GM23338 (cell line): ENCODE results near the gene ADAM8. TPM values are rescaled to one million over a fixed set of nuclear protein-coding genes. Genes with fewer than 3 reads are reported as not detected.
A peak's percentile ranks its signal among the peaks of the same experiment; 100 is the strongest.

Experiments
- ATAC-seq: fragments of 200-7000 bp; cut with Tn5 transposase; 3 replicates; pipeline ENCODE4 v1.9.1; 2020
- DNase-seq: peaks from one replicate; pipeline ENCODE4 v3.0.0-alpha.2; 2015; ENCODE audit warnings: low spot score
- H2AFZ ChIP-seq: fragments of 200-600 bp; sonication (generic); 2 replicates; pipeline ENCODE4 v1.8.0; 2016; ENCODE audit warnings: antibody characterized with exemption, mild to moderate bottlenecking, moderate library complexity
- H3F3A ChIP-seq: fragments of 200-600 bp; sonication (generic); replicated peaks from 2 replicates; pipeline ENCODE4 v1.8.0; 2017; ENCODE audit warnings: antibody characterized with exemption, mixed run types, low read depth
- H3K27ac ChIP-seq: fragments of 200-600 bp; sonication (generic); 2 replicates; pipeline ENCODE4 v1.6.1; 2016; ENCODE audit warnings: low read depth
- H3K27me3 ChIP-seq: fragments of 200-600 bp; sonication (generic); 2 replicates; pipeline ENCODE4 v1.8.0; 2016; ENCODE audit warnings: mild to moderate bottlenecking, mixed run types, moderate library complexity; ENCODE audit not compliant: insufficient read depth
- H3K36me3 ChIP-seq: fragments of 200-600 bp; sonication (generic); 2 replicates; pipeline ENCODE4 v1.8.0; 2016; ENCODE audit warnings: mild to moderate bottlenecking; ENCODE audit not compliant: insufficient read depth
- H3K4me1 ChIP-seq: fragments of 200-600 bp; sonication (generic); 2 replicates; pipeline ENCODE4 v1.8.0; 2016; ENCODE audit warnings: mild to moderate bottlenecking, moderate library complexity; ENCODE audit not compliant: insufficient read depth
- H3K4me2 ChIP-seq: fragments of 200-600 bp; sonication (generic); 2 replicates; pipeline ENCODE4 v1.7.1; 2017; ENCODE audit warnings: mixed run types
- H3K4me3 ChIP-seq: fragments of 200-600 bp; sonication (generic); 2 replicates; pipeline ENCODE4 v1.6.1; 2016; ENCODE audit warnings: mixed run types
- H3K79me2 ChIP-seq: fragments of 200-600 bp; sonication (generic); replicated peaks from 2 replicates; pipeline ENCODE4 v1.8.0; 2017; ENCODE audit warnings: mild to moderate bottlenecking; ENCODE audit not compliant: insufficient read depth
- H3K9me2 ChIP-seq: fragments of 200-600 bp; sonication (generic); 2 replicates; pipeline ENCODE4 v1.8.0; 2017; ENCODE audit not compliant: insufficient read depth
- H4K20me1 ChIP-seq: fragments of 200-600 bp; sonication (generic); replicated peaks from 2 replicates; pipeline ENCODE4 v1.8.0; 2017; ENCODE audit warnings: mild to moderate bottlenecking; ENCODE audit not compliant: insufficient read depth
- H3K27ac Mint-ChIP-seq: 2 replicates; pipeline ENCODE4 v1.8.0; 2020; ENCODE audit warnings: inconsistent platforms, mild to moderate bottlenecking, moderate library complexity, mixed read lengths
- H3K27me3 Mint-ChIP-seq: 3 replicates; pipeline ENCODE4 v1.8.0; 2022; ENCODE audit warnings: low read depth, mild to moderate bottlenecking, moderate library complexity, mixed read lengths, inconsistent platforms; ENCODE audit not compliant: insufficient read depth, poor library complexity
- H3K36me3 Mint-ChIP-seq: 3 replicates; pipeline ENCODE4 v1.8.0; 2021; ENCODE audit warnings: low read depth, mild to moderate bottlenecking, inconsistent platforms, moderate library complexity, mixed read lengths
- H3K4me1 Mint-ChIP-seq: 3 replicates; pipeline ENCODE4 v1.8.0; 2020; ENCODE audit warnings: mild to moderate bottlenecking, inconsistent platforms, mixed read lengths
- H3K4me3 Mint-ChIP-seq: 3 replicates; pipeline ENCODE4 v1.8.0; 2021; ENCODE audit warnings: moderate library complexity, mild to moderate bottlenecking, inconsistent platforms, mixed read lengths
- H3K9me3 Mint-ChIP-seq: 3 replicates; pipeline ENCODE4 v1.8.0; 2020; ENCODE audit warnings: moderate library complexity, mild to moderate bottlenecking, inconsistent platforms, mixed read lengths
- ETS1 ChIP-seq: IDR thresholded peaks from 2 replicates; pipeline ENCODE4 v1.6.1; 2016; ENCODE audit warnings: antibody characterized with exemption
- EZH2 ChIP-seq: fragments of 200-600 bp; sonication (generic); IDR thresholded peaks from one replicate; pipeline ENCODE4 v1.8.0; 2017; ENCODE audit warnings: antibody characterized with exemption, mild to moderate bottlenecking, low read depth; ENCODE audit not compliant: unreplicated experiment
- POLR2AphosphoS5 ChIP-seq: IDR thresholded peaks from 2 replicates; pipeline ENCODE4 v1.6.1; 2016; ENCODE audit warnings: antibody characterized with exemption, low read depth
- STAT1 ChIP-seq: IDR thresholded peaks from one replicate; pipeline ENCODE4 v1.6.1; 2016; ENCODE audit warnings: antibody characterized with exemption; ENCODE audit not compliant: unreplicated experiment
- ZNF114 ChIP-seq: fragments of 250-450 bp; sonication (Bioruptor Pico); IDR thresholded peaks from 2 replicates; pipeline ENCODE4 v1.5.0; 2020; ENCODE audit warnings: mild to moderate bottlenecking, moderate library complexity
- ZNF331 ChIP-seq: fragments of 250-450 bp; sonication (Bioruptor Pico); IDR thresholded peaks from 2 replicates; pipeline ENCODE4 v1.5.0; 2020; ENCODE audit warnings: low read depth, mild to moderate bottlenecking, moderate library complexity
- polyA plus RNA-seq: library from polyadenylated mRNA; unstranded; fragments of >200 nt; fragmentation: Nextera tagmentation; extraction: Ambion mirVana; gene quantifications from 2 replicates; pipeline ENCODE4 v1.2.1, GENCODE V29; 2016
- total RNA-seq: library from RNA; depleted of rRNA; stranded (reverse); fragments of >200 nt; shearing (Covaris generic); gene quantifications from 2 replicates; pipeline ENCODE4 v1.2.3, GENCODE V29; 2014

Gene ADAM8
- total and polyA plus RNA-seq, 2 experiments from 2014 or later: 1.9 to 5.5 TPM

GRCh38 chr10:133236401-133237240 is 40.0 kb downstream of the ADAM8 start:
- peak; percentile 60 for DNase-seq
- 0 out of 2 replicates have a peak, but pooled peaks cover 3% of the 10 kb centered on the region for H3K9me2 ChIP-seq
- peaks cover 4% of the 10 kb centered on the region; the same call in 1 of the 2 replicates for H3K79me2 ChIP-seq
- no peak overlapping the region for H2AFZ ChIP-seq
- peaks cover 10% of the 10 kb centered on the region for H3K36me3 Mint-ChIP-seq
- peaks cover 17% of the 10 kb centered on the region for H3K4me1 ChIP-seq
- peak overlapping the region; percentile 66 for H3K4me3 ChIP-seq
- peak overlapping the region; percentile 85 for H3K4me2 ChIP-seq
- H3K27ac ChIP-seq: no peak overlapping the region
- no peak overlapping the region for H3K27ac Mint-ChIP-seq
- peaks cover 4% of the 10 kb centered on the region; the same call in 2 of the 3 replicates for H3K9me3 Mint-ChIP-seq
- H3K4me1 Mint-ChIP-seq: peaks cover 20% of the 10 kb centered on the region
- peaks cover 12% of the 10 kb centered on the region; the same call in 1 of the 2 replicates for H3F3A ChIP-seq
- H3K27me3 ChIP-seq: peaks cover 58% of the 10 kb centered on the region
- H3K36me3 ChIP-seq: no peaks in the 10 kb centered on the region
- no peak for TF ChIP-seq STAT1
- 0 out of 2 replicates have a peak, but pooled peaks have one; percentile 10 for TF ChIP-seq POLR2AphosphoS5
- peak; percentile 46 for TF ChIP-seq EZH2
- peaks cover 62% of the 10 kb centered on the region for H3K27me3 Mint-ChIP-seq
- no peaks in the 10 kb centered on the region; the same call in 1 of the 2 replicates for H4K20me1 ChIP-seq
- ATAC-seq: peak; percentile 21
- peak overlapping the region; percentile 62; the same call in 1 of the 3 replicates for H3K4me3 Mint-ChIP-seq

GRCh38 chr10:133235932-133236331 is 40.7 kb downstream of the ADAM8 start:
- Mint-ChIP-seq H3K4me3 (peak overlapping the region; percentile 62), H3K27me3 (peaks cover 65% of the 10 kb centered on the region), H3K36me3 (peaks cover 12% of the 10 kb centered on the region), H3K4me1 (peaks cover 20% of the 10 kb centered on the region), H3K27ac (no peak overlapping the region), H3K9me3 (peaks cover 4% of the 10 kb centered on the region; the same call in 2 of the 3 replicates)
- Histone ChIP-seq H3K27me3 (peaks cover 64% of the 10 kb centered on the region), H3K36me3 (no peaks in the 10 kb centered on the region), H3K4me3 (peak overlapping the region; percentile 66), H2AFZ (no peak overlapping the region), H4K20me1 (no peaks in the 10 kb centered on the region; the same call in 1 of the 2 replicates), H3F3A (peaks cover 12% of the 10 kb centered on the region; the same call in 1 of the 2 replicates), H3K9me2 (0 out of 2 replicates have a peak, but pooled peaks cover 3% of the 10 kb centered on the region), H3K27ac (no peak overlapping the region), H3K4me1 (peaks cover 17% of the 10 kb centered on the region), H3K79me2 (peaks cover 4% of the 10 kb centered on the region; the same call in 1 of the 2 replicates), H3K4me2 (peak overlapping the region; percentile 85)
- TF ChIP-seq ZNF331 (CRISPR knock-in tag) (no peak), EZH2 (peak; percentile 43)
- DNase-seq (peak; percentile 44), ATAC-seq (no peak)

- Histone ChIP-seq H4K20me1 (no peaks in the 10 kb centered on the region; the same call in 1 of the 2 replicates), H2AFZ (0 out of 2 replicates have a peak overlapping the region, but pooled peaks have one; percentile 18), H3F3A (peaks cover 8% of the 10 kb centered on the region; the same call in 1 of the 2 replicates), H3K4me1 (peaks cover 17% of the 10 kb centered on the region), H3K27ac (no peak overlapping the region), H3K4me2 (peak overlapping the region; percentile 85), H3K4me3 (peak overlapping the region; percentile 66), H3K27me3 (peaks cover 68% of the 10 kb centered on the region), H3K9me2 (0 out of 2 replicates have a peak, but pooled peaks cover 3% of the 10 kb centered on the region), H3K79me2 (peaks cover 4% of the 10 kb centered on the region; the same call in 1 of the 2 replicates), H3K36me3 (no peaks in the 10 kb centered on the region)
- Mint-ChIP-seq H3K27ac (no peak overlapping the region), H3K27me3 (peaks cover 67% of the 10 kb centered on the region), H3K36me3 (peaks cover 8% of the 10 kb centered on the region; the same call in 2 of the 3 replicates), H3K4me3 (peak overlapping the region; percentile 62), H3K9me3 (peaks cover 4% of the 10 kb centered on the region; the same call in 2 of the 3 replicates), H3K4me1 (peaks cover 20% of the 10 kb centered on the region)
- DNase-seq: no peak
- ATAC-seq: peak; percentile 1; the same call in 2 of the 3 replicates
- TF ChIP-seq STAT1: no peak
- no peak for TF ChIP-seq ETS1
- TF ChIP-seq ZNF114 (CRISPR knock-in tag): no peak
Measured at GRCh38 chr10:133235265-133235855, 41.3 kb downstream of the ADAM8 start.
